Hematopoietic multipotent progenitor cell treated with erythropoietin and hydrocortisone succinate and interleukin-3 and kit ligand, for 6 days (in vitro differentiated cells): Measurements from ENCODE around the gene MAD1L1.

Experiments used
- DNase-seq: peaks from one replicate; pipeline ENCODE4 v3.0.0-alpha.2; 2015

The MAD1L1 gene

GRCh38 chr7:1963575-1963974 is 269.2 kb downstream of the MAD1L1 start:
- DNase-seq: no peak

- DNase-seq: peak; percentile 81
Observed at GRCh38 chr7:1961701-1962276, 271.0 kb downstream of the MAD1L1 start.

- DNase-seq: no peak
Observed at GRCh38 chr7:1959305-1959704, 273.4 kb downstream of the MAD1L1 start.

- no peak for DNase-seq
Observed at GRCh38 chr7:1957471-1958225, 275.1 kb downstream of the MAD1L1 start.

GRCh38 chr7:1956611-1957470 is 275.9 kb downstream of the MAD1L1 start:
- DNase-seq: no peak

- DNase-seq: no peak
Observed at GRCh38 chr7:1956141-1956540, 276.6 kb downstream of the MAD1L1 start.

- no peak for DNase-seq
Observed at GRCh38 chr7:1954366-1955004, 278.3 kb downstream of the MAD1L1 start.

- no peak for DNase-seq
Observed at GRCh38 chr7:1953199-1954190, 279.2 kb downstream of the MAD1L1 start.

- no peak for DNase-seq
Observed at GRCh38 chr7:1952781-1953180, 280.0 kb downstream of the MAD1L1 start.

- no peak for DNase-seq
Observed at GRCh38 chr7:1952169-1952760, 280.5 kb downstream of the MAD1L1 start.

- DNase-seq: no peak
Observed at GRCh38 chr7:1951600-1951999, 281.1 kb downstream of the MAD1L1 start.

- peak; percentile 86 for DNase-seq
Observed at GRCh38 chr7:1951159-1951536, 281.6 kb downstream of the MAD1L1 start.

GRCh38 chr7:1950452-1951158 is 282.1 kb downstream of the MAD1L1 start:
- DNase-seq: peak; percentile 55

- DNase-seq: no peak
Observed at GRCh38 chr7:1950066-1950451, 282.7 kb downstream of the MAD1L1 start.

GRCh38 chr7:1949681-1950055 is 283.1 kb downstream of the MAD1L1 start:
- DNase-seq: no peak

GRCh38 chr7:1948887-1949680 is 283.7 kb downstream of the MAD1L1 start:
- DNase-seq: no peak

- peak; percentile 50 for DNase-seq
Observed at GRCh38 chr7:1948301-1948796, 284.4 kb downstream of the MAD1L1 start.

GRCh38 chr7:1947586-1948217 is 285.0 kb downstream of the MAD1L1 start:
- DNase-seq: no peak

GRCh38 chr7:1946773-1947450 is 285.8 kb downstream of the MAD1L1 start:
- DNase-seq: no peak
